ENCODE measurements around the gene LSR.
"Not testable (repeated sequence)": the region's sequence is repeated elsewhere in the genome, so short reads cannot be mapped to it uniquely, and the experiment has no call there.

LSR gene

GRCh38 chr19:35267353-35267817 is 18.6 kb downstream of the LSR start:
- DNase-seq (ENCODE audit: low spot score), result no peak

DNA sequence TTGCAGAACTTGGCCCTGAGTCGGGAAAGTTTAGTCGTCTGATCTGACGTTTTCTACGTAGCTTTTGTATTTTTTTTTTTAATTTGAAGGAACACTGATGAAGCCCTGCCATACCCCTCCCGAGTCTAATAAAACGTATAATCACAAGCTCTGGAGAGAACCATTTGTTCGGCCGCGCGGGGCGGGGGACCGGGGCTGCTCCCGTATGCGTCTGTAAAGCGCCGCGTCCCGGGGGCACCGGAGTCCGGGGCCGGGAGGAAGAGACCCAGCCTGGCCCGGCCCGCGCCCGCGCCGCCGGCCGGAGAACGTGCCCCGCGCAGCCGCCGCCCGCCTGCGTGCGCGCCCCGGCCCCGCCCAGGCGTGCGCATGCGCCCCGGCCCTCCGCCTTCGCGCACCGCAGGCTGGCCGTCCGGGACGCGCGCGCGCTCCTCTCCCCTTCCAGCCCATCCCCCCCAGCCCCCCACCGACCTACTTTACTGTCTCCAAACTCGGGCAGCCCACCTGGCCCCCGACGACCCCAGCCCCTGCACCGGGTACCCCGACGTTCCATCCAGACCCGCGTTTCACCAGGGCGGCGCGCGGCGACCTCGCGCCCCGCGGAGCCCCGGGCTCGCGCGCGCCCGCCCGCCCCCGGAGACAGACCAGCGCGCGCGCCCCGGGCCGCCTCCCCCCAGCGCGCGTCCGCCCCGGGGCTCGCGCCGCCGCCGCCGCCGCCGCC is 19.2 kb downstream of the LSR start:
- peak; percentile 99 for DNase-seq (ENCODE audit: low spot score)

DNA sequence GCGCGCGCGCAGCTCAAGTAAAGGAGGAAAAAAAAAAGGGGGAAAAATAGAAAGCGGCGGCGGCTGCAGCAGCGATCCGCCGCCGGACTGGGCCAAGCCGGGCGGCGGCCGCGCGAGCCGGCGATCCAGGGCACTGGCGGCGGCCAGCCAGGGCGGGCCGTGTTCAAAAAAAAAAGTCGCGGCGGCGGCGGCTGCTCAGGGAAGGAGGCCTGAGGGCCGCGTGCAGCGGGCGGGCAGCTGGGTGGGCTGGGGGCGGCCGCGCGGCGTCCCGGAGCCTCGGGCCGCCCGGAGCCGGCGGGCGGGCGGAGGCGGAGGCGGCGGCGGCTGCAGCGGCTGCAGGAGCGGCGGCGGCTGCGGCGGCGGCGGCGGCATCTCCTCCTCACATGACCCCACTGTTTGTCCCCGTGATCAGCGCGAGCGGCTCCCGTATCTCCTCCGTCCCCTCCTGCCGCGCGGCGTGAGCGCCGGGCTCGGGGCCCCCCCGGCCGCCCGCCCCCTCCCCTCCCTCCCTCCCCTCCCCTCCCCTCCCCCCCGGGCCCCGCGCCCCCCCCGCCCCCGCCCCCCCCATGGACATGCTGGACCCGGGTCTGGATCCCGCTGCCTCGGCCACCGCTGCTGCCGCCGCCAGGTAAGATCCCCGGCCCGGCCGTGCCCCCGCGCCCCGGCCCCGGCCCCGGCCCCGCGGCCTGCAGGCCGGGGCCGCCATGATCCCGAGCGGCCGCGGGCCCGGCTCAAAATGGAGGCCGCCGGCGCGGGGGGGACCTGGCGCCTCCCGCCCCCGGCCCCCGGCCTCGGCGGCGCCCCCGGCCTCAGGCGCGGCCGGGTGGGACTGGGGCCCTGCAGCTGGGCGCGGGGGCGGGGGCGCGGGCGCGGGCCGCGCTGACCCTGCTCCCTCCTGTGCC is 20.0 kb downstream of the LSR start, which contains the start of gene USF2:
TSS of gene USF2 (plus strand) at position 427 of the 902 bp plus-strand sequence. CDS start at position 567, 140 bp downstream.
- peak; percentile 90 for DNase-seq (ENCODE audit: low spot score)

- DNase-seq (ENCODE audit: low spot score), result peak; percentile 88
These were observed 20.8 kb downstream of the LSR start for GRCh38 chr19:35269438-35270117.

- DNase-seq (ENCODE audit: low spot score), result no peak
These were observed 21.6 kb downstream of the LSR start for GRCh38 chr19:35270381-35270811.

DNA sequence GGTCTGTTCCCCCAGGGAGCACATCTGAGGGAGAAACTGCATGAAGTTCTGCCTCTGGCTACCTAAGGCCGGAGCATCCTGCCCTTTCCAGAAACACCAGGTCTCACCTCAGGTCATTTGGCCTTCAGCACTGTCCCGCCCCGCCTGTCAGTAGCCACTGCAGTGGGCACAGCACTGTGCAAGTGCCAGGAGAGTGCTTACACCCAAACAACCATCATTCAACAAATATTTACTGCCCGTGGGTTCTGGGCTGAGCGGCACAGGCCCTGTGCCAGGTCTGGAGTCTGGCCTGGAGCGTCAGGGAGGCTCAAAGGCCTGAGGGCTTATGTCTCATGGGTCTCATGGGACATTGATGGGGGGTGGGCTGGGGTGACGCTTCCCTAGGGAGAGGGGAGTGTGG is 22.7 kb downstream of the LSR start:
- DNase-seq (ENCODE audit: low spot score), result no peak

- no peak for DNase-seq (ENCODE audit: low spot score)
These were observed 23.4 kb downstream of the LSR start for GRCh38 chr19:35272122-35272719.

GRCh38 chr19:35272954-35273649 is 24.3 kb downstream of the LSR start:
- DNase-seq (ENCODE audit: low spot score), result no peak

- no peak for DNase-seq (ENCODE audit: low spot score)
These were observed 25.0 kb downstream of the LSR start for GRCh38 chr19:35273686-35274259.

DNA sequence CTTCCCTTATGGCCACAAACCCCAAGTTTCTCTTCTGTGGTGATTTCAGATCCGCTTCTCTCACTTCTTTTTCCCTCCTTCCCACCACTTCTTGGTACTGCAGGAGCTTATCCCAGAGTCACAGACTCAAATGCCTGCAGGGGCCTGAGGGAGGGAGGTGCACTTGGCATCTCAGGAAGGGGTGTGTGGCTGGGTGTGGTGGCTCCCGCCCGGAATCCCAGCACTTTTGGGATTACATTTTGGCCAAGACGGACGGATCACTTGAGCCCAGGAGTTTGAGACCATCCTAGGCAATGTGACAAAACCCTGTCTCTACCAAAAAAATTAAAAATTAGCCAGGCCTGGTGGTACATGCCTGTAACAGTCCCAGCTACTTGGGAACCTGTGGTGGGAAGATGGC is 25.5 kb downstream of the LSR start:
- DNase-seq (ENCODE audit: low spot score), result no peak

GRCh38 chr19:35276706-35277281 is 28.0 kb downstream of the LSR start:
- DNase-seq (ENCODE audit: low spot score), result no peak

GRCh38 chr19:35278578-35279284 is 29.9 kb downstream of the LSR start:
- no peak for DNase-seq (ENCODE audit: low spot score)

DNA sequence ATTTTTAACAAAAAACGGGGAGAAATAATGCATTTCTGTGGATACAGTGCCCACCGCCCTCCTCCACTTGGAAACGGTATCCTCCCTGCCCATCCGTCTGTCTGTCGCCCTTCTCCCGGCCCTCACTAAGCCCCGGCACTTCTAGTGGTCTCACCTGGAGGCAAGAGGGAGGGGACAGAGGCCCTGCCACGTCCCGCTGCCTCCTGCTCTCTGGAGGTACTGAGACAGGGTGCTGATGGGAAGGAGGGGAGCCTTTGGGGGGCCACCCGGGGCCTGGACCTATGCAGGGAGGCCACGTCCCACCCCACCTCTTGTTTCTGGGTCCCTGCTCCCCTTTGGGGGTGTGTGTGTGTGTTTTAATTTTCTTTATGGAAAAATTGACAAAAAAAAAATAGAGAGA is 30.6 kb downstream of the LSR start:
- no peak for DNase-seq (ENCODE audit: low spot score)

DNA sequence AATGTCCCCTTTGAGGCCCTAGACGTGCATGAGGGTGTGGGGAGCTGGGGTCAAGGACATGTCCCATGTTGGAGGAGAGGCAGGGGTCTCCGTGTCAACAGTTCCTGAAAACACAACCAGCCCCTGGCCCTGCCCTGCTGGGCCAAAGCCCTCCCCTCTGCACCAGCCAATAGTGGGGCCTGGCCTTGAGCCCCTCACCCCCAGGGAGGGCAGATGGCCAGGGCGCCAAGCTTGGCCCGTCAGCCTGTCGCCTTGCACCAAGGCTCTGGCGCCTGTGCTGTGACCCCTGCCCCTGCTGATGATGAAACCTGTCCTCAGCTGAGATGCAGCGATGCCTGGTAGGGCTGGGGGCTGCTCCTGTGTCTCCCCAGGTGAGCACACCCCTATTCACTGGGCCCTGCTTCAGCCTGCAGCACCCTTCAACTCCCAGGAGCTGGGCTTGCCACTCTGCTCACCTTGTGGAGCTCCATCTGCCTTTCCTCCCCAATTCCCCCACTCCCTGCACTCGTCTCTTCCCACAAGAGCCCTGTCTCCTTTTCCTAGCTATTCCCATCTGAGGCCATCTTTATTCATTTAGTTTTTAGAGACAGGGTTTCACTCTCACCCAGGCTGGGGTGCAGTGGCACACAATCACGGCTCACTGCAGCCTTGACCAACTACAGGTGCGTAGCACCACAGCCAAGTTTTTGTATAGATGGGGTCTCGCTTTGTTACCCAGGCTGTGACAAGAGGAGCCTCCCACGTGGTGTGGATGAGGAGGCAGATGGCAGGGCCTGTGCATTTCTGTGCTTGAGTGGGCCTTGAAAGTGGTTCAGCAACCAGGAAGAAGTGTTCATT is 31.4 kb downstream of the LSR start:
- DNase-seq (ENCODE audit: low spot score), result no peak

DNA sequence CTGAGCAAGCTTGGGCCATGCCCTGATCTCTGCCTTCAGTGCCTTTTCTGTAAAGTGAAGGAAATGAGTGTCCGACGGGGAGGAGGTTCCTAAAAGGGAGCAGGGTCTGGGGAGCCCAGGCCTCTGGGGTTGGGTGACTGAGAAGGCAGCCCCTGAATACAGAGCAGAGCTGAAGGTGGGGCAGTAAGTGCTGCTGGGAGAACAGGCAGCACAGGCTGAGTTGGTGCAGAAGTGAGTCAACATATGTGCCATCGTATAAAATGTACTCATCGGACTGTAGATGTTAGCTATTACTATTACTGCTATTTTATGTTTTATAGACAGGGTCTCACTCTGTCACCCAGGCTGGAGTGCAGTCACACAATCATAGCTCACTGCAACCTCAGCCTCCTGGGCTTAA is 32.5 kb downstream of the LSR start:
- DNase-seq (ENCODE audit: low spot score), result no peak

GRCh38 chr19:35284153-35285094 is 35.6 kb downstream of the LSR start:
- DNase-seq (ENCODE audit: low spot score), result no peak

DNA sequence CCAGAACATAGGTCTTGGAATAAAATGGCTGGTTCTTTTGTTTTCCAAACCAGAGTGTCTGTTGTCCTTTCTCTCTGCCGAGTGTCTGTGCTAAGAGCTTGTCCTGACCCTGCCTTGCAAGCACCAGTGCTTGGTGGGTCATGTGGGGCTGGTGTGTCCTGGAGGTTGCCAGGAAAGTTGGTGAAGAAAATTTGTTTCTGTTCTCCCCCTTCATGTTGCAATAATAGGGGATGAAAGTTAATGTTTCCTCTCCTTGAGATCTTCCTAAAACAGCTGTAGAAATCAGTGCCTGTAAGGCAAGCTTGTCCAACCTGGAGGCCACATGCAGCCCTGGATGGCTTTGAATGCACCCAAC is 36.3 kb downstream of the LSR start:
- no peak for DNase-seq (ENCODE audit: low spot score)

GRCh38 chr19:35285465-35285864 is 36.7 kb downstream of the LSR start:
- DNase-seq (ENCODE audit: low spot score), result not testable (repeated sequence)

Measured in D341Med (cell line).